SK-N-SH (cell line): ENCODE measurements around the gene PNKD. TPM values are rescaled to one million over a fixed set of nuclear protein-coding genes. Genes with fewer than 3 reads are reported as not detected.
A peak's percentile ranks its signal among the peaks of the same experiment; 100 is the strongest.

ENCODE experiments used
- CTCF ChIA-PET: fragments of 300-600, 350-600 bp; formaldehyde crosslinking; extraction: SDS; loops from one replicate; lab custom pipeline; 2021; lab: Yijun Ruan, JAX
- POLR2A ChIA-PET: fragments of 350-600 bp; sonication (Branson Sonifier 250); formaldehyde crosslinking; extraction: SDS; loops from one replicate; lab custom pipeline; 2020; ENCODE audit warnings: antibody characterized with exemption, inconsistent platforms; lab: Yijun Ruan, JAX
- DNase-seq: peaks from one replicate; pipeline ENCODE4 v3.0.0; 2012
- H2AFZ ChIP-seq: fragments of 200-600 bp; sonication (generic); 2 replicates; pipeline ENCODE4 v1.8.1; 2016; ENCODE audit warnings: antibody characterized with exemption, mild to moderate bottlenecking, low read depth
- H3F3A ChIP-seq: fragments of 200-600 bp; sonication (generic); replicated peaks from 2 replicates; pipeline ENCODE3; 2016; ENCODE audit warnings: antibody characterized with exemption, mild to moderate bottlenecking; ENCODE audit not compliant: insufficient read depth
- H3K27ac ChIP-seq, 2 experiments: fragments of 200-500 bp in 1 of 2; fragments of 200-600 bp in 1 of 2; sonication (Bioruptor generic) in 1 of 2; sonication (generic), shearing (Covaris generic) in 1 of 2; 2 replicates each; pipeline versions ENCODE4 v1.5.1 to v1.6.1; 2014 to 2016; ENCODE audit warnings: low read depth in 2 of 2, inconsistent platforms in 1 of 2, low read length in 1 of 2, mild to moderate bottlenecking in 1 of 2, mixed read lengths in 1 of 2
- H3K27me3 ChIP-seq: fragments of 200-600 bp; sonication (generic), shearing (Covaris generic); 2 replicates; pipeline ENCODE4 v1.6.1; 2016; ENCODE audit warnings: mixed run types; ENCODE audit not compliant: insufficient read depth
- H3K36me3 ChIP-seq, 2 experiments: fragments of 200-500 bp in 1 of 2; fragments of 200-600 bp in 1 of 2; sonication (Bioruptor generic) in 1 of 2; sonication (generic) in 1 of 2; replicated peaks in 1 of 2; 2 replicates each; pipeline versions ENCODE3 to v1.5.1; 2014 to 2016; ENCODE audit warnings: low read length in 1 of 2, mild to moderate bottlenecking in 1 of 2; ENCODE audit not compliant: insufficient read depth in 2 of 2, control insufficient read depth in 1 of 2
- H3K4me1 ChIP-seq, 2 experiments: fragments of 200-500 bp in 1 of 2; fragments of 200-600 bp in 1 of 2; sonication (Bioruptor generic) in 1 of 2; sonication (generic), shearing (Covaris generic) in 1 of 2; 2 replicates each; pipeline versions ENCODE4 v1.5.1 to v1.6.1; 2014 to 2016; ENCODE audit warnings: low read depth in 1 of 2, low read length in 1 of 2, mixed run types in 1 of 2; ENCODE audit not compliant: insufficient read depth in 2 of 2, control insufficient read depth in 1 of 2
- H3K4me2 ChIP-seq: fragments of 200-600 bp; sonication (generic), shearing (Covaris generic); 2 replicates; pipeline ENCODE4 v1.6.1; 2017; ENCODE audit warnings: mixed run types
- H3K4me3 ChIP-seq, 2 experiments: fragments of 200-500 bp in 1 of 2; fragments of 200-600 bp in 1 of 2; sonication (Bioruptor generic) in 1 of 2; sonication (generic), shearing (Covaris generic) in 1 of 2; 2 replicates each; pipeline versions ENCODE4 v1.5.1 to v1.8.1; 2014 to 2016; ENCODE audit warnings: low read depth in 2 of 2, inconsistent platforms in 1 of 2, low read length in 1 of 2, mild to moderate bottlenecking in 1 of 2, mixed read lengths in 1 of 2, moderate library complexity in 1 of 2
- H3K79me2 ChIP-seq: fragments of 200-600 bp; sonication (generic); 2 replicates; pipeline ENCODE4 v1.8.1; 2017; ENCODE audit warnings: mild to moderate bottlenecking; ENCODE audit not compliant: insufficient read depth
- H3K9ac ChIP-seq: fragments of 200-600 bp; sonication (generic); 2 replicates; pipeline ENCODE4 v1.6.1; 2017; ENCODE audit warnings: mixed run types
- H3K9me2 ChIP-seq: fragments of 200-600 bp; sonication (generic); 2 replicates; pipeline ENCODE4 v1.6.1; 2017; ENCODE audit warnings: mixed run types
- H3K9me3 ChIP-seq: fragments of 200-600 bp; sonication (generic); 2 replicates; pipeline ENCODE4 v1.6.1; 2017; ENCODE audit warnings: mixed run types, mild to moderate bottlenecking, moderate library complexity
- H4K20me1 ChIP-seq: fragments of 200-600 bp; sonication (generic); 2 replicates; pipeline ENCODE4 v1.6.1; 2017; ENCODE audit warnings: mild to moderate bottlenecking, mixed run types; ENCODE audit not compliant: insufficient read depth
- CHD2 ChIP-seq: fragments of 150-350 bp; IDR thresholded peaks from 2 replicates; pipeline ENCODE4 v1.6.1; 2018; ENCODE audit warnings: low read length; ENCODE audit not compliant: partially characterized antibody
- ELF1 ChIP-seq: IDR thresholded peaks from 2 replicates; pipeline ENCODE4 v1.4.0; 2012
- FOSL2 ChIP-seq: IDR thresholded peaks from 2 replicates; pipeline ENCODE4 v1.4.0; 2012; ENCODE audit warnings: low read depth, mild to moderate bottlenecking, moderate library complexity, borderline replicate concordance
- GATA2 ChIP-seq: sonication (generic); formaldehyde crosslinking; IDR thresholded peaks from 2 replicates; pipeline ENCODE4 v1.5.0; 2020; ENCODE audit warnings: mild to moderate bottlenecking, missing genetic modification reagents
- JUND ChIP-seq: IDR thresholded peaks from 2 replicates; pipeline ENCODE4 v1.4.0; 2012
- MEF2A ChIP-seq: IDR thresholded peaks from 2 replicates; pipeline ENCODE4 v1.4.0; 2012; ENCODE audit warnings: low read depth, borderline replicate concordance
- MXI1 ChIP-seq: IDR thresholded peaks from 2 replicates; pipeline ENCODE4 v1.6.1; 2012; ENCODE audit warnings: mild to moderate bottlenecking, low read depth, low read length, improper control_type of control experiment
- NFIC ChIP-seq: IDR thresholded peaks from 2 replicates; pipeline ENCODE4 v1.4.0; 2012; ENCODE audit warnings: borderline replicate concordance
- NRF1 ChIP-seq: IDR thresholded peaks from 2 replicates; pipeline ENCODE4 v1.6.1; 2012; ENCODE audit warnings: low read depth, mild to moderate bottlenecking, low read length
- POLR2AphosphoS5 ChIP-seq: IDR thresholded peaks from 2 replicates; pipeline ENCODE4 v1.6.1; 2012; ENCODE audit warnings: low read depth, low read length
- RXRA ChIP-seq: IDR thresholded peaks from 2 replicates; pipeline ENCODE4 v1.4.0; 2012; ENCODE audit warnings: low read depth, mild to moderate bottlenecking, borderline replicate concordance
- SIN3A ChIP-seq: IDR thresholded peaks from 2 replicates; pipeline ENCODE4 v1.6.1; 2012; ENCODE audit warnings: low read depth, mild to moderate bottlenecking, low read length, moderate library complexity, borderline replicate concordance
- TAF1 ChIP-seq: IDR thresholded peaks from 2 replicates; pipeline ENCODE4 v1.6.1; 2012; ENCODE audit warnings: low read depth, mild to moderate bottlenecking, low read length, moderate library complexity, borderline replicate concordance
- YY1 ChIP-seq: IDR thresholded peaks from 2 replicates; pipeline ENCODE4 v1.4.0; 2012; ENCODE audit warnings: low read depth, mild to moderate bottlenecking
- ZBTB33 ChIP-seq: IDR thresholded peaks from 2 replicates; pipeline ENCODE4 v1.4.0; 2012; ENCODE audit warnings: low read depth, borderline replicate concordance
- WGBS: methylation state at CpG from one replicate; pipeline ENCODE4 v1.1.6; 2017; ENCODE audit warnings: low lambda C conversion rate; 5-methylcytosine and 5-hydroxymethylcytosine counted together
- polyA plus RNA-seq, 3 experiments: library from polyadenylated mRNA; depleted of rRNA; stranded (reverse); fragments of >200 nt; gene quantifications; 2 replicates each; pipeline ENCODE4 v1.2.3, GENCODE V29; 2012
- TF ChIP-seq, protein P1 (sequence below): IDR thresholded peaks from 2 replicates; pipeline ENCODE4; 2012
- TF ChIP-seq, protein P2 (sequence below): IDR thresholded peaks from 2 replicates; pipeline ENCODE4 v1.4.0; 2012; ENCODE audit warnings: low read depth
- TF ChIP-seq, protein P3 (sequence below): IDR thresholded peaks from 2 replicates; pipeline ENCODE4 v1.4.0; 2012; ENCODE audit warnings: low read depth, borderline replicate concordance

PNKD gene
- polyA plus RNA-seq, 1 of the 3 experiments (the other 2 are of a cell fraction): 101 TPM

DNA sequence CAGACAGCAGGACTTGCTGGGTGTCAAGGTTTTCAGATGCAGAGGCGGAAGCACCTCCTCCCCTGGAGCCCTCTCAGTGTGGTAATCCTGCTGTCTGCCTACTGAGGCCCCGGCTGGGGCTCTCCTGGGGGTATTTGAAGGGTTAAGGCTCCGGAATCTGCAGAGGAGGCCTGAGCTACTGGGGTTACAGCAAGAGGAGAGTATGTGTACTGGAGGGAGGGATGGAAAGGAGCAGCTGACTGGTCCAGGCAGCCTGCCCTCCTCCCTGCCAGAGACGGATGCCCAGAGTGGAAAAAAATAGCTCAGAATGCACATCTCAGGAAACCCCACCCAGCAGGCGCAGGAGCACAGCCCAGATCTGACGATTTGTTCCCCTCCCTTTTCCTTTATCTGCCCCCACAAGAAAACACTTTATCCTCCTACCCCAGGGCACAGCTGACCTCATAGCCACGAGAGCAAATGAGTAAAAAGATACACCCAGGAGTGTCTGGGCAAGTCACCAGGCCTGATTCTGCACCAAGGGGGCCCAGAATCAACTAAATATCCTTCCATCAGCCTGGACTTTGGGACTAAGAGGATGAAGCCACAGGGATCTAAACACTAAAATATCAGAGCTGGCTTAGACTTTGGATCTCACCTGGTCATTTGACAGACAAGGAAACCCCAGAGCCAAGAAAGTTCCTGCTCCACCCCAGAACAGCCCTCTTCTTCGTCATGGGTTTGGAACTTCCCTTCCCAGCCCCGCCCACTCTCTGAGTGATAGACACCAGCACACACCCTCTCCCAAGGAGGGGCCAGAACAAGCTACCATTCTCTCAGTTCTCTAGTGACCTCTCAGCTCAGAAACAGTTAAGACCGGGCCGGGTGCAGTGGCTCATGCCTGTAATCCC is 16.5 kb downstream of the PNKD start:
- H3K4me3 ChIP-seq: peak overlapping the region; percentile 48 to 64
- peaks cover 12 to 33% of the 10 kb centered on the region in 2 experiments; a peak in 3 of 4 replicates for H3K4me1 ChIP-seq

More for the DNA sequence above, 16.5 kb downstream of the PNKD start:
- peak; percentile 42; the same call in 1 of the 2 replicates for TF ChIP-seq SIN3A
- TF ChIP-seq, protein P1, sequence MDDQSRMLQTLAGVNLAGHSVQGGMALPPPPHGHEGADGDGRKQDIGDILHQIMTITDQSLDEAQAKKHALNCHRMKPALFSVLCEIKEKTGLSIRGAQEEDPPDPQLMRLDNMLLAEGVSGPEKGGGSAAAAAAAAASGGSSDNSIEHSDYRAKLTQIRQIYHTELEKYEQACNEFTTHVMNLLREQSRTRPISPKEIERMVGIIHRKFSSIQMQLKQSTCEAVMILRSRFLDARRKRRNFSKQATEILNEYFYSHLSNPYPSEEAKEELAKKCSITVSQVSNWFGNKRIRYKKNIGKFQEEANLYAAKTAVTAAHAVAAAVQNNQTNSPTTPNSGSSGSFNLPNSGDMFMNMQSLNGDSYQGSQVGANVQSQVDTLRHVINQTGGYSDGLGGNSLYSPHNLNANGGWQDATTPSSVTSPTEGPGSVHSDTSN: peak; percentile 94
- TF ChIP-seq NFIC: peak; percentile 25; the same call in 1 of the 2 replicates
- TF ChIP-seq NRF1: peak; percentile 21; the same call in 1 of the 2 replicates
- TF ChIP-seq MEF2A: no peak
- TF ChIP-seq, protein P2, sequence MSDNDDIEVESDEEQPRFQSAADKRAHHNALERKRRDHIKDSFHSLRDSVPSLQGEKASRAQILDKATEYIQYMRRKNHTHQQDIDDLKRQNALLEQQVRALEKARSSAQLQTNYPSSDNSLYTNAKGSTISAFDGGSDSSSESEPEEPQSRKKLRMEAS: peak; percentile 57; the same call in 1 of the 2 replicates
- TF ChIP-seq JUND: peak; percentile 9; the same call in 1 of the 2 replicates
- TF ChIP-seq TAF1: peak; percentile 65; the same call in 1 of the 2 replicates
- TF ChIP-seq YY1: 0 out of 2 replicates have a peak, but pooled peaks have one; percentile 24
- TF ChIP-seq POLR2AphosphoS5: peak; percentile 61; the same call in 1 of the 2 replicates
- TF ChIP-seq CHD2: no peak
- TF ChIP-seq ZBTB33: 0 out of 2 replicates have a peak, but pooled peaks have one; percentile 7
- TF ChIP-seq RXRA: no peak
- TF ChIP-seq GATA2 (CRISPR knock-in tag): no peak
- TF ChIP-seq MXI1: no peak
- TF ChIP-seq FOSL2: no peak
- no peak for TF ChIP-seq ELF1
- TF ChIP-seq, protein P3, sequence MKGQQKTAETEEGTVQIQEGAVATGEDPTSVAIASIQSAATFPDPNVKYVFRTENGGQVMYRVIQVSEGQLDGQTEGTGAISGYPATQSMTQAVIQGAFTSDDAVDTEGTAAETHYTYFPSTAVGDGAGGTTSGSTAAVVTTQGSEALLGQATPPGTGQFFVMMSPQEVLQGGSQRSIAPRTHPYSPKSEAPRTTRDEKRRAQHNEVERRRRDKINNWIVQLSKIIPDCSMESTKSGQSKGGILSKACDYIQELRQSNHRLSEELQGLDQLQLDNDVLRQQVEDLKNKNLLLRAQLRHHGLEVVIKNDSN: peak; percentile 46; the same call in 1 of the 2 replicates
- H3K9me2 ChIP-seq: no peaks in the 10 kb centered on the region
- CTCF ChIA-PET: interaction anchor here (1.5 to 5.3 kb wide), 5 partner anchors 13 to 109 kb away, joined by 6 to 47 read pairs (median 9); partner anchors contain the start of genes CATIP and PNKD
- H3K79me2 ChIP-seq: 0 out of 2 replicates have a peak, but pooled peaks cover 3% of the 10 kb centered on the region
- no peaks in the 10 kb centered on the region for H3K36me3 ChIP-seq
- H3K27ac ChIP-seq: peak overlapping the region; percentile 88 to 99
- POLR2A ChIA-PET: no interaction called here
- peaks cover 14% of the 10 kb centered on the region for H3F3A ChIP-seq
- H2AFZ ChIP-seq: peak overlapping the region; percentile 67
- peak overlapping the region; percentile 80 for H3K9ac ChIP-seq
- peak overlapping the region; percentile 96 for H3K4me2 ChIP-seq
- 21% methylated on average over 7 of the region's 11 CpGs for WGBS
- H4K20me1 ChIP-seq: no peaks in the 10 kb centered on the region
- peak; percentile 73 for DNase-seq
- no peaks in the 10 kb centered on the region for H3K9me3 ChIP-seq
- no peaks in the 10 kb centered on the region for H3K27me3 ChIP-seq
